T-helper 17 cell (primary cell): ENCODE measurements around the gene C10orf105. TPM values are rescaled to one million over a fixed set of nuclear protein-coding genes. Genes with fewer than 3 reads are reported as not detected.
A peak's percentile ranks its signal among the peaks of the same experiment; 100 is the strongest.

Experiments used
- ATAC-seq: fragments of 150-1000 bp; cut with Tn5 transposase; 2 replicates; pipeline ENCODE4 v1.10.0; 2021; ENCODE audit warnings: mild to moderate bottlenecking, moderate library complexity
- DNase-seq, 3 donors: peaks; one replicate each; pipeline versions ENCODE4 v3.0.0 to v3.0.0-alpha.2; 2020 to 2021
- H3K9me3 ChIP-seq: one replicate; pipeline ENCODE4 v1.7.0; 2013; ENCODE audit warnings: low read length, mild to moderate bottlenecking; ENCODE audit not compliant: control insufficient read depth, poor library complexity, severe bottlenecking
- H3K27ac Mint-ChIP-seq: one replicate; pipeline ENCODE4 v1.8.0; 2022; ENCODE audit warnings: mild to moderate bottlenecking, moderate library complexity, mixed read lengths
- H3K27me3 Mint-ChIP-seq: one replicate; pipeline ENCODE4 v1.8.0; 2022; ENCODE audit warnings: mixed read lengths
- H3K36me3 Mint-ChIP-seq: one replicate; pipeline ENCODE4 v1.8.0; 2022; ENCODE audit warnings: low read depth, mixed read lengths
- H3K4me1 Mint-ChIP-seq: one replicate; pipeline ENCODE4 v1.8.0; 2022; ENCODE audit warnings: mild to moderate bottlenecking, mixed read lengths
- H3K4me3 Mint-ChIP-seq: one replicate; pipeline ENCODE4 v1.8.0; 2022; ENCODE audit warnings: mild to moderate bottlenecking, moderate library complexity, mixed read lengths
- total RNA-seq, 4 donors: library from RNA in 2 of 4; stranded (reverse) in 2 of 4; gene quantifications; one replicate each; pipeline ENCODE4 v1.2.3 and lab custom pipeline; 2022 to 2026

C10orf105 gene
- total RNA-seq, 2 donors from 2014 or later = 0.31 to 0.37 TPM

GRCh38 chr10:71714592-71714991 is 5.0 kb downstream of the C10orf105 start:
- ATAC-seq (no peak), DNase-seq (no peak)
- Mint-ChIP-seq H3K27ac (peak overlapping the region; percentile 99), H3K36me3 (no peaks in the 10 kb centered on the region), H3K4me1 (peaks cover 49% of the 10 kb centered on the region), H3K27me3 (no peaks in the 10 kb centered on the region), H3K4me3 (peak overlapping the region; percentile 91)
- no peaks in the 10 kb centered on the region for H3K9me3 ChIP-seq

GRCh38 chr10:71714031-71714410 is 5.6 kb downstream of the C10orf105 start:
- ATAC-seq (peak; percentile 38), DNase-seq (no peak)
- peaks cover 54% of the 10 kb centered on the region for H3K4me1 Mint-ChIP-seq
- H3K36me3 Mint-ChIP-seq = no peaks in the 10 kb centered on the region
- no peaks in the 10 kb centered on the region for H3K9me3 ChIP-seq
- H3K27ac Mint-ChIP-seq = peak overlapping the region; percentile 99
- no peaks in the 10 kb centered on the region for H3K27me3 Mint-ChIP-seq
- H3K4me3 Mint-ChIP-seq = peak overlapping the region; percentile 91

GRCh38 chr10:71713135-71714030 is 6.2 kb downstream of the C10orf105 start:
- Mint-ChIP-seq H3K4me3 (peak overlapping the region; percentile 91), H3K4me1 (peaks cover 55% of the 10 kb centered on the region), H3K36me3 (no peaks in the 10 kb centered on the region), H3K27me3 (no peaks in the 10 kb centered on the region), H3K27ac (peak overlapping the region; percentile 99)
- H3K9me3 ChIP-seq = no peaks in the 10 kb centered on the region
- ATAC-seq (peak; percentile 72), DNase-seq (no peak)

- ATAC-seq (peak; percentile 20), DNase-seq (no peak)
- Mint-ChIP-seq H3K36me3 (no peaks in the 10 kb centered on the region), H3K4me1 (peaks cover 61% of the 10 kb centered on the region), H3K27ac (peak overlapping the region; percentile 99), H3K27me3 (no peaks in the 10 kb centered on the region), H3K4me3 (peak overlapping the region; percentile 91)
- no peaks in the 10 kb centered on the region for H3K9me3 ChIP-seq
These were observed 6.9 kb downstream of the C10orf105 start for GRCh38 chr10:71712572-71713134.

- H3K9me3 ChIP-seq = no peaks in the 10 kb centered on the region
- DNase-seq (no peak), ATAC-seq (no peak)
- no peaks in the 10 kb centered on the region for H3K27me3 Mint-ChIP-seq
- H3K4me3 Mint-ChIP-seq = peak overlapping the region; percentile 12
- peaks cover 60% of the 10 kb centered on the region for H3K4me1 Mint-ChIP-seq
- no peaks in the 10 kb centered on the region for H3K36me3 Mint-ChIP-seq
- H3K27ac Mint-ChIP-seq = peak overlapping the region; percentile 99
These were observed 7.4 kb downstream of the C10orf105 start for GRCh38 chr10:71712170-71712569.

GRCh38 chr10:71711052-71711623 is 8.4 kb downstream of the C10orf105 start:
- no peaks in the 10 kb centered on the region for H3K9me3 ChIP-seq
- Mint-ChIP-seq H3K27ac (peak overlapping the region; percentile 99), H3K4me3 (no peak overlapping the region), H3K4me1 (peaks cover 60% of the 10 kb centered on the region), H3K36me3 (no peaks in the 10 kb centered on the region), H3K27me3 (no peaks in the 10 kb centered on the region)
- DNase-seq (no peak), ATAC-seq (no peak)

- DNase-seq (no peak), ATAC-seq (no peak)
- Mint-ChIP-seq H3K27ac (peak overlapping the region; percentile 99), H3K36me3 (no peaks in the 10 kb centered on the region), H3K4me1 (peaks cover 53% of the 10 kb centered on the region), H3K4me3 (no peak overlapping the region), H3K27me3 (no peaks in the 10 kb centered on the region)
- H3K9me3 ChIP-seq = no peaks in the 10 kb centered on the region
These were observed 9.1 kb downstream of the C10orf105 start for GRCh38 chr10:71710519-71710918.

- Mint-ChIP-seq H3K27me3 (no peaks in the 10 kb centered on the region), H3K27ac (peak overlapping the region; percentile 99), H3K4me3 (no peak overlapping the region), H3K4me1 (peaks cover 45% of the 10 kb centered on the region), H3K36me3 (no peaks in the 10 kb centered on the region)
- ATAC-seq = no peak
- DNase-seq = no peak
- H3K9me3 ChIP-seq = no peaks in the 10 kb centered on the region
These were observed 10.4 kb downstream of the C10orf105 start for GRCh38 chr10:71708897-71709882.

GRCh38 chr10:71708301-71708703 is 11.3 kb downstream of the C10orf105 start:
- peak overlapping the region; percentile 54 for H3K27ac Mint-ChIP-seq

GRCh38 chr10:71707240-71707789 is 12.3 kb downstream of the C10orf105 start:
- no peak for ATAC-seq

More at GRCh38 chr10:71708301-71708703, 11.3 kb downstream of the C10orf105 start:
- peak; percentile 38 to 60 (median 42) for DNase-seq
- no peaks in the 10 kb centered on the region for H3K9me3 ChIP-seq
- H3K36me3 Mint-ChIP-seq = no peaks in the 10 kb centered on the region
- H3K4me3 Mint-ChIP-seq = peak overlapping the region; percentile 25
- peak; percentile 76 for ATAC-seq
- no peaks in the 10 kb centered on the region for H3K27me3 Mint-ChIP-seq
- peaks cover 37% of the 10 kb centered on the region for H3K4me1 Mint-ChIP-seq

GRCh38 chr10:71706216-71707121 is 13.1 kb downstream of the C10orf105 start:
- no peak for ATAC-seq
- Mint-ChIP-seq H3K27ac (no peak overlapping the region), H3K36me3 (no peaks in the 10 kb centered on the region), H3K4me1 (peaks cover 24% of the 10 kb centered on the region), H3K27me3 (no peaks in the 10 kb centered on the region), H3K4me3 (no peak overlapping the region)
- no peak for DNase-seq
- no peaks in the 10 kb centered on the region for H3K9me3 ChIP-seq

More at GRCh38 chr10:71707240-71707789, 12.3 kb downstream of the C10orf105 start:
- H3K9me3 ChIP-seq = no peaks in the 10 kb centered on the region
- Mint-ChIP-seq H3K27me3 (no peaks in the 10 kb centered on the region), H3K4me3 (no peak overlapping the region), H3K4me1 (peaks cover 31% of the 10 kb centered on the region), H3K36me3 (no peaks in the 10 kb centered on the region), H3K27ac (peak overlapping the region; percentile 54)
- no peak for DNase-seq
